Cerebellar nuclear complex (tissue), 1 donor: ENCODE measurements around the gene PEX3.
"Not testable (repeated sequence)": the region's sequence is repeated elsewhere in the genome, so short reads cannot be mapped to it uniquely, and the experiment has no call there.

Source experiments
- DNase-seq, 2 experiments: peaks; one replicate each; lab custom pipeline; 2025; lab: John Stamatoyannopoulos, UW

Gene PEX3

GRCh38 chr6:143506620-143507019 lies 56.0 kb downstream of the PEX3 start:
- DNase-seq: no peak

- DNase-seq: no peak
Measured at GRCh38 chr6:143507358-143508145, 56.9 kb downstream of the PEX3 start.

GRCh38 chr6:143510326-143510725 lies 59.7 kb downstream of the PEX3 start:
- not testable (repeated sequence) for DNase-seq

GRCh38 chr6:143510991-143511891 lies 60.6 kb downstream of the PEX3 start, which contains the start of gene FUCA2:
FUCA2 (minus strand) TSS chr6:143511720; CDS start chr6:143511634, 86 bp downstream.
- DNase-seq: peak in 1 of 2 experiments; percentile 33

- DNase-seq: no peak
Measured at GRCh38 chr6:143513410-143513809, 62.8 kb downstream of the PEX3 start.

GRCh38 chr6:143515061-143515760 lies 64.6 kb downstream of the PEX3 start:
- DNase-seq: peak; percentile 19 to 32

- DNase-seq: peak in 1 of 2 experiments; percentile 8
Measured at GRCh38 chr6:143515766-143516355, 65.3 kb downstream of the PEX3 start.

- no peak for DNase-seq
Measured at GRCh38 chr6:143516690-143517446, 66.3 kb downstream of the PEX3 start.

GRCh38 chr6:143517447-143517773 lies 66.8 kb downstream of the PEX3 start:
- DNase-seq: no peak

GRCh38 chr6:143522039-143522600 lies 71.5 kb downstream of the PEX3 start:
- DNase-seq: no peak

- DNase-seq: no peak
Measured at GRCh38 chr6:143525356-143525755, 74.8 kb downstream of the PEX3 start.

GRCh38 chr6:143527677-143528076 lies 77.1 kb downstream of the PEX3 start:
- DNase-seq: no peak

- DNase-seq: no peak
Measured at GRCh38 chr6:143528164-143528811, 77.7 kb downstream of the PEX3 start.

- no peak for DNase-seq
Measured at GRCh38 chr6:143529095-143529494, 78.5 kb downstream of the PEX3 start.

- DNase-seq: no peak
Measured at GRCh38 chr6:143531720-143532499, 81.3 kb downstream of the PEX3 start.

- DNase-seq: no peak
Measured at GRCh38 chr6:143535189-143535614, 84.6 kb downstream of the PEX3 start.

GRCh38 chr6:143536461-143536865 lies 85.9 kb downstream of the PEX3 start:
- DNase-seq: no peak

- no peak for DNase-seq
Measured at GRCh38 chr6:143536866-143537691, 86.5 kb downstream of the PEX3 start.

- DNase-seq: no peak
Measured at GRCh38 chr6:143538374-143538773, 87.8 kb downstream of the PEX3 start.
